ENCODE results near the gene NTM.

The NTM gene

DNA sequence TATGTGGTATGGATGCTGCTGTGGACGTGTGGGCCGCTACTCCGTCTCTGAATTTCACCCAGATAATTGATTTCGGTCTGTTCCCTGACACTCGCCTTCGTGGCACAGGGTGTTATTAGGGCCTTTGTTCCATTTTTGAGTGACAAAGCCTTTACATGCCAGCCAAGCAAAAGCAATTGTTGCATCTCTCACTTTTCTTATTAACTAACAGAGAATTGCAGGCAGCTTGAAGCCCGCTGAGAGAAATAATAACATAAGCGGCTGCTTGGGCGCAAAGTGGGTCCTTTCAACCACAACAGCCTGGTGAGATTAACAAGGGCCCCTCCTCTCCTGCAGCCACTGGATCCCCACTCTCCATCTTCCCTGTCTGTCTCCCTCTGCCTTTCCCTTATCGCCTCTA lies 449.4 kb downstream of the NTM start:
- TF ChIP-seq, protein P1, sequence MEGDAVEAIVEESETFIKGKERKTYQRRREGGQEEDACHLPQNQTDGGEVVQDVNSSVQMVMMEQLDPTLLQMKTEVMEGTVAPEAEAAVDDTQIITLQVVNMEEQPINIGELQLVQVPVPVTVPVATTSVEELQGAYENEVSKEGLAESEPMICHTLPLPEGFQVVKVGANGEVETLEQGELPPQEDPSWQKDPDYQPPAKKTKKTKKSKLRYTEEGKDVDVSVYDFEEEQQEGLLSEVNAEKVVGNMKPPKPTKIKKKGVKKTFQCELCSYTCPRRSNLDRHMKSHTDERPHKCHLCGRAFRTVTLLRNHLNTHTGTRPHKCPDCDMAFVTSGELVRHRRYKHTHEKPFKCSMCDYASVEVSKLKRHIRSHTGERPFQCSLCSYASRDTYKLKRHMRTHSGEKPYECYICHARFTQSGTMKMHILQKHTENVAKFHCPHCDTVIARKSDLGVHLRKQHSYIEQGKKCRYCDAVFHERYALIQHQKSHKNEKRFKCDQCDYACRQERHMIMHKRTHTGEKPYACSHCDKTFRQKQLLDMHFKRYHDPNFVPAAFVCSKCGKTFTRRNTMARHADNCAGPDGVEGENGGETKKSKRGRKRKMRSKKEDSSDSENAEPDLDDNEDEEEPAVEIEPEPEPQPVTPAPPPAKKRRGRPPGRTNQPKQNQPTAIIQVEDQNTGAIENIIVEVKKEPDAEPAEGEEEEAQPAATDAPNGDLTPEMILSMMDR (conservative IDR thresholded peaks at IDR 0.05), result no peak
- no peak for TF ChIP-seq ZFX (IDR thresholded peaks at IDR 0.05)
- H3K27ac ChIP-seq, result no peak overlapping the region

DNA sequence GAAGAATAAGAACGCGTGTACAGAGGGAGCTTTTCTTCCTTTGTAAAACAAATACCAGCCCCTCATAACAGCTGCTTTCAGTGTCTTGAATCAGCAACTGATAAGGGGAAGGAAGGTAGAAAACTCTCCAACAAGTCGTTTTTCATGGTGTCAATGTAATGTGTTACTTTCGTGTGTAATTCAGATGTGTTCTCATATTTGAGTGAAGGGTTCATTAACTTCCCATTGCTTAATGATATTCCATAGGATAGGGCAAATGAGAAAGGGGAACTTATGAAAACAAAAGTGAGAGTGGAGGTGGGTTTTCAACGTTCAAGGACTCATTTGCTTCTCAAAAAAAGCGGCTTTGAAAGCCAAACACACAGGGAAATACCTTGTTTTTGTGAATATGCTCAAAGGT lies 452.1 kb downstream of the NTM start:
- TF ChIP-seq, protein P1 (conservative IDR thresholded peaks at IDR 0.05), result no peak
- TF ChIP-seq ZFX (IDR thresholded peaks at IDR 0.05), result no peak
- no peak overlapping the region for H3K27ac ChIP-seq

DNA sequence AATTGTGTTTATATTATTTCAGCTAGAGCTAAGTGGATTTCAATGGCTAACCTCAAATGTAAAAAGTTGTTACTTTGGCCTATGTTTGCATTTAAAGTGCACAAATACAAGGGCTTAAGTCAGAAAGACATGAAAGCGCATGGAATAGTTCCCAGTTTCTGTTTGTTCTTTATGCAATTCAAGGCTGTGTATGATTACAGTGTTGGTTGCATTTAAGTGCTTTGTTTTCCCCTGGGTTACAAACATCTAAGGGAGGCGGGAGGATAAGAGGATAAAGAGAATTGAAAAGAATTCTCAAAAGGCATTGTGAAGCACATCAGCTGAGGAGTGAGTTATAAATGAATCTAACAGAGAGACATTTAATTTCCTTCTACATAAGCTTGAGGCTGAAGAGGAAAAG lies 453.4 kb downstream of the NTM start:
- no peak overlapping the region for H3K27ac ChIP-seq
- TF ChIP-seq, protein P1 (conservative IDR thresholded peaks at IDR 0.05), result no peak
- TF ChIP-seq ZFX (IDR thresholded peaks at IDR 0.05), result no peak

DNA sequence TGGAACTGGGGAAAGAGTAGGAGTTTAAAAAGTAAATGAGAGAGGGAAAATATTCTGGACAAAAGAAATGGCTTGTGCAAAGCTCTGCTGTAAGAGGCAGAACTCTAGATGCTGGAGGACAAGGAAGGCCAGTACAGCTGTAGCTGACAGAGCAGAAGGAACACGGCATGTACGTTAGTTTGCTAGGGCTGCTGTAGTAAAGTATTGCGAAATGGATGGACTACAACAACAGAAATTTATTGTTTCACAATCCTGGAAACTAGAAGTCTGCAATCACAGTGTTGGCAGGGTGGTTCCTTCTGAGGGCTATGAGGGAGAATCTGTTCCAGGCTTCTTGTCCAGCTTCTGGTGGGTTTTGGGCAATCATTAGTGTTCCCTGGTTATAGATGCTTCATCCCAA lies 454.4 kb downstream of the NTM start:
- H3K27ac ChIP-seq, result no peak overlapping the region
- TF ChIP-seq ZFX (IDR thresholded peaks at IDR 0.05), result no peak
- TF ChIP-seq, protein P1 (conservative IDR thresholded peaks at IDR 0.05), result no peak

DNA sequence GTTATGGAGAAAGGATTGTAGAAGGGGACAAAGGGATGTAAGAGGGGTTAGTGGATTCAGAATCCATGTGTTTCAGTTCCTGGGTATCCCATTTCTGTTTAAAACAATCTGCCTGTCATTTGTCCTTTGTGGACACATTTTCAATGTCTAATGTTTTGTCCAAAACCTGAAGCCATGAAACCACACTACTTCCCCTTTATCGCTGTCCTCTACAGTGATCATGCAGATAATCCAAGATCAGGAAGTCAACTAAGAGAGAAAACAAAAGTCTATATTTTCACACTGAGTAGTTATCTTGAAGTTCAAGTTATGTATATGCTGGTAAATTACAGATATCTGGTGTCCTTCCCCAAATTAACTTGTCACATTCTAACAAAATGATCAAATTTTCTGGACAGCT lies 457.0 kb downstream of the NTM start:
- no peak for TF ChIP-seq ZFX (IDR thresholded peaks at IDR 0.05)
- TF ChIP-seq, protein P1 (conservative IDR thresholded peaks at IDR 0.05), result no peak
- no peak overlapping the region for H3K27ac ChIP-seq

DNA sequence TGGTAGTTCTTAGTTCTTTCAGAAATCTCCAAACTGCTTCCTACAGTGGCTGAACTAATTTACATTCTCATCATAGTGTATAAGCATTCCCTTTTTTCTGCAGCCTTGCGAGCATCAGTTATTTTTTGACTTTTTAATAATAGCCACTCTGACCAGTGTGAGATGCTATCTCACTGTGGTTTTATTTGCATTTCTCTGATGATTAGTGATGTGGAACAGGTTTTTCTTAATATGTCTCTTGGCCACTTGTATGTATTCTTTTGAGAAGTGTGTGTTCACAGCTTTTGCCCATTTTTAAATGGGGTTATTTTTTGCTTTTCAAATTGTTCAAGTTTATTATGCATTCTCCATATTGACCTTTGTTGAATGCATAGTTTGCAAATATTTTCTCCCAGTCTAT lies 459.3 kb downstream of the NTM start:
- TF ChIP-seq, protein P1 (conservative IDR thresholded peaks at IDR 0.05), result no peak
- no peak for TF ChIP-seq ZFX (IDR thresholded peaks at IDR 0.05)
- no peak overlapping the region for H3K27ac ChIP-seq

DNA sequence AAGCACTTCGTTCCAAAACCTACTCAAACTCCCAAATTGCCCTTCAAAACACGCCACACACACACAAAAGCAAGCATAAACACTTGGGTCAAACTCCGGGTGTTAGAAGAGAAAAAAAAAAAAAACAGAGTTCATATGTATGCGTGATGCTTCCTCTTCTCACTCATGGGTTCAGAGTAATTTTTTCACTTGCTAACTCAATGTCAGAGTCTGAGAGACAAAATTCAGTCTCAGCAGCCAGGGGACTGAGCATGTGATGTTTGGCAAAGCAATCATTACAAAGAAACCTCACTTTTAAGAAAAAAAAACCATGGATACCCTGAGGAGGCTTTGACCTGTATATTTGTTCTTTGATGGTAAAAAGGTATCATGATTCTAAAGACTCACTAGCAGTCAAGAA lies 461.7 kb downstream of the NTM start:
- TF ChIP-seq, protein P1 (conservative IDR thresholded peaks at IDR 0.05), result no peak
- no peak for TF ChIP-seq ZFX (IDR thresholded peaks at IDR 0.05)
- H3K27ac ChIP-seq, result no peak overlapping the region

Data from C4-2B (cell line).